HG03039 (cell line): Measurements from ENCODE around the gene DMRT1.

Experiments
- ATAC-seq: cut with Tn5 transposase; IDR thresholded peaks from one replicate; pipeline ENCODE4 v1.9.1; 2021; ENCODE audit warnings: mild to moderate bottlenecking, moderate library complexity; ENCODE audit not compliant: unreplicated experiment

The DMRT1 gene

DNA sequence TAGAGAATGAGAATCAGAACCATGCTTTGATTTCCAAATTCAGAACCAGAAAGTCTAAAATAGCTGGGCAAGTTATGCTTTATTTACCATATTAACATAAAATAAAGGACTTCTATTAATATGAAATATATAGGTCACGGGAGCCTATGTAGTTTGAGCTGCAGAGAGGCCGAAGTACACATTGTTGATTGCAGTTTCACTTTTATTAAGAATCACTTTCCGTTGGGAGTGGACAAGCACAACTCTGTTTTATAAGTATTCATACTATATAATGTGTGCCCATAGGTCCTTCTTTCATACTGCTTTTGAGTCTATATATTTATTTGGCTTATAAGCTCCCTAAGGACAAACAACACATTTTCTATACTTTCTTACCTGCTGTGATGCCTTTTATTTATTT lies 76.2 kb downstream of the DMRT1 start:
- ATAC-seq: no peak

DNA sequence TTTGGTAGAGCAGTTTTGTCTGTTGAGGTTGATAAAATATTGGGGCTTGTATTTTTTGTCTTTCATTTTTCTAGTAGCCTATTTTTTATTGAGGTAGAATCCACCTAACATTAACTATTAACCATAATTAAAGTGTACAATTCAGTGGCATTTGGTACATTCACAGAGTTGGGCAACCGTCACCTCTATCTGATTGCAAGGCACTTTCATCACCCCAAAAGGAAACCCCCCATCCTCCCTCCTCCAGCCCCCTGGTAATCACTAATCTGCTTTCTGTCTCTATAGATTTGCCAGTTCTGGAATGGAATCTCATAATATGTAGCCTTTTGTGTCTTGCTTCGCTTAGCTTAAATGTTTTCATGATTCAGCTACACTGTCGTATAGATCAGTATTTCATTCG lies 79.4 kb downstream of the DMRT1 start:
- ATAC-seq: no peak

DNA sequence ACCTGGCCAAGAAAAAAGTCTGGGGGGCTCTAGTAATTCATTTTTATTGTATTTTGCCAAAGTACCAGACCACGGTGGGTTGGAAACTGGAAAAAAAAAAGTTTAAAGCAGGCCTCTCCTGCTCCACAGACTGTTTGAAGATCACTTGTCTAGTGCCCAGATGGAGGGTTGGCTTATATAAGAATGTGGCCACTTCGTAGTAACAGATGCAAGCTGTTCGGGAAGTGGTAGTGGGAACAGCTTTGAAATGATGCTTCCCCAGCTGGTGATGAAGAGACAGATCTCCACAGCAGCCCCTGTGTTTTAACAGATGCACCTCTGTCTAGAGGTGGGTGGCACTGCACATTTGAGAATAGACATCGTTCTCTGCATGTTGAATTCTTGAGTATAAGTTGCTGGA lies 80.7 kb downstream of the DMRT1 start:
- no peak for ATAC-seq

DNA sequence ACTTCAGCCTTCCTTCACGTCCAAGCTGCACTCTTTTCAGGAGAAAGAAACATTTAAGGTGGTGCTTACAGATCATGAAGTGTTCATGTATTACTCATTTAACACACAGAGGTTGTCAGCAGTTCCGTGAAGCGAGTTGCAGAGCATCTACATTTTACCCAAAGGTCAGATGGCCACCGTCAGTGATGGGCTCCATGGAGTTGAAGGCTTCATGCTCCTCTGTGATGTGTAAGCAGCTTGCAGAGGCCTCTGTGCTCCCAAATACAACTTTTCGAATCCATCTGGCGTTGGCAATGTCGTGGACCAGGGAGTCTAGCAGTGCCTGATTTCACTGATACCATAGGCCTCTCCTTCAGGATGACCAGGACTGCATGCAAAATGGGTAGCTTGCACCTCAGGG lies 81.2 kb downstream of the DMRT1 start:
- ATAC-seq: no peak

DNA sequence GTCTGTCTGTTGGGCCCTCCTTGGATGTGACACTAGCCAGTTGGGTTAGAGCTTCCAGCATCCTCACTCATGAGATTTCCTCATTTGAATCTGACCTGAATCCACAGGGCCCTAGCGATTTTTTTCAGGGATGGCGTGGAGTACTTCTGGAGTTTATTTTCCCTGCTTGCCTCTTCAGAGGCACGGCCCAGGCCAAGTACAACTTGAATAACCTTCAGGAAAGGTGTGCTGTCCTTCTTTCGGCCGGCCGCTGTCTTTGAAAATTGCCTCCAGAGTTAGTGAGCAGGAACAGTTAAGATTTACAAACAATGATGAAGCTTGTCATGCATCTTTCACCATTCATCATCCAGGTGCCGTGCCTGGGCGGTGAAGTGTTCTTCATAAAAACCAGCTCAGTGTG lies 85.5 kb downstream of the DMRT1 start:
- ATAC-seq: no peak

DNA sequence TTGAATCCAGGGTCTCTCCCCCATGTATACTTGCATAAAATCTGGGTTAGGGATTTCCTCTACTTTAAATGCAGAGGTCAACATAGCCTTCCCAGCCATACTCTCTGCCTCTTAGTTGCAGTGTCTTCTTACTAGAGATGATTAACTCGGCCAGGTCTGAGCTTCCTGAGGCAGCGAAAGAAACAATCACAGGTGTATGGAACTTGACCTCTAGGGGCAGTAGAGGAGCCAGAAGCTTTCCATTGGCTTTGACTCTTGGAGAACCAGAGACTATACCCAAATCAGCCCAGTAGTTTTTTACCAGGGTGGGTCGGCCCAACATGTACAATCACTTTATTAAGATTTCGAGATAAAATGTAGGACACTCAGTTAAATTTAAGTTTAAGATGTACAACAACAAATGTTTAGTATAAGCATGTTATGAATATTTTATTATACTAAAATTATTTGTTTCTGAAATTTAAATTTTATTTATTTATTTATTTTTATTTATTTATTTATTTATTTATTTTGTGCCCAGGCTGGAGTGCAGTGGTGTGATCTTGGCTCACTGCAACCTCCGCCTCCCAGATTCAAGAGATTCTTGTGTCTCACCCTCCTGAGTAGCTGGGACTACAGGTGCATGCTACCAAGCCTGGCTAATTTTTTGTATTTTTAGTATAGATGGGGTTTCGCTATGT lies 87.0 kb downstream of the DMRT1 start:
- ATAC-seq: no peak

DNA sequence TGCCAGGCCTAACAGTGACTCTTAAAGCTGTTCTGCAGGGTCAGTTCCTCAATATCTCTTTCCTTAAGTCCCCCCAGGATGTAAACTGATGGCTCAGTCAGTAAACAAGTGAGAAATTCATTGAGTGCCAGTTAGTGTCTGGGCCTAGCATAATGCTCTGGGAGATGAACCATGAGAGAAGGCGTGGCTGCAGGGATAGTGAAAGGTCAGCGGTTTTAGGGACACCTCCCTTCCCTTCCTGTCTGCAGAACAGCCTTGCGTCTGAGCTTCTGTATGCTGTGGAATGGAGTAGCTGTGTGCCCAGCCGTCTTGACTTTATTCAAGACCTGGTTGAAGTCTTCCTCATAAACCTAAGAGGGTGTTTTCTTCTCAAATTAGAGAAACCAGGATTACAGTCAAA lies 88.2 kb downstream of the DMRT1 start:
- ATAC-seq: no peak

DNA sequence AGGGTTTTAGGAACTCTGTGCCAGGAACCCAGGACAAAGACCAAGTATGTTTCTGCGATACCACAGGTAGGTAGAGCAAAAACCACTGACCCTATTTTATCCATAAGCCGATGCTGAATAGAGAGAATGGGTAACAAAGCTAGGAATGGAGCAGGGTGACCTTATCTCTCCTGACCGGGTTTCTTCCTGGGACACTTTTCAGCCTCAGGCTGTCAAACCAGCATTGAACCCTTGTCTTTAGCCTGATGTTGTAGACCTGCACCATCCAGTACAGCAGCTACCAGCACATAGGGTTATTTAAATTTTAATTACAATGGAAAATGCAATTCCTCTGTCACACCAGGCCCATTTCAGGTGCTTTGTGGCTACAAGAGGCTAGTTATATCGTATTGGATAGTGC lies 91.9 kb downstream of the DMRT1 start:
- ATAC-seq: no peak

DNA sequence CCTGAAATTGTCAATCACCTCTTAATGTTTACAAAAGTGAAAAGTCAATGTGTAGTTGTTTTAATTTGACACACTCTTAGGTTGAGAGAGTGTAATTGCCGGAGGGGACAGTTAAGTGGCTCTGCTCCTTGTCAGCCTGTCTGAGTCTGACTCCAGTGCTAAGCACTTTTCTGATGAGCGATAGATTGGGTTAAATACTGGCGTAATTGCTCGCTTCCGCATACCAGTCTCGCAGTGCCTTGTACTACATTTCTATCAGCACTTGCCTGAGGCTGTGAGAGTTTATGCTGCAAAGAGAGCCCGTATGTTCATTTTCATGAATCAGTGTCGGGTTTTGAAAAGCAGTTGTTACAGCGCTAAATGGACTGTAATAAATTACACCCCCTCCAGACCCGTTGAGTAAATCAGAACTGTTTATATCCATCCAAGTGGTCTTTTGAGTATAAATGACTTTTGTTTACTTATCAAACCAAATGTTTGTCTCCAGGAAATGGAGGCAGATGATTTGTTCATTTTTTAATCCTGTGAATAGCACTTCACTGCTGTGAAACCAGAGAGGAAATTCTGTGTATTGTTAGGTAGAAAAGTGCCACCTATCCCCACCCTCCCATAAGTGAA lies 94.0 kb downstream of the DMRT1 start:
- ATAC-seq: no peak

DNA sequence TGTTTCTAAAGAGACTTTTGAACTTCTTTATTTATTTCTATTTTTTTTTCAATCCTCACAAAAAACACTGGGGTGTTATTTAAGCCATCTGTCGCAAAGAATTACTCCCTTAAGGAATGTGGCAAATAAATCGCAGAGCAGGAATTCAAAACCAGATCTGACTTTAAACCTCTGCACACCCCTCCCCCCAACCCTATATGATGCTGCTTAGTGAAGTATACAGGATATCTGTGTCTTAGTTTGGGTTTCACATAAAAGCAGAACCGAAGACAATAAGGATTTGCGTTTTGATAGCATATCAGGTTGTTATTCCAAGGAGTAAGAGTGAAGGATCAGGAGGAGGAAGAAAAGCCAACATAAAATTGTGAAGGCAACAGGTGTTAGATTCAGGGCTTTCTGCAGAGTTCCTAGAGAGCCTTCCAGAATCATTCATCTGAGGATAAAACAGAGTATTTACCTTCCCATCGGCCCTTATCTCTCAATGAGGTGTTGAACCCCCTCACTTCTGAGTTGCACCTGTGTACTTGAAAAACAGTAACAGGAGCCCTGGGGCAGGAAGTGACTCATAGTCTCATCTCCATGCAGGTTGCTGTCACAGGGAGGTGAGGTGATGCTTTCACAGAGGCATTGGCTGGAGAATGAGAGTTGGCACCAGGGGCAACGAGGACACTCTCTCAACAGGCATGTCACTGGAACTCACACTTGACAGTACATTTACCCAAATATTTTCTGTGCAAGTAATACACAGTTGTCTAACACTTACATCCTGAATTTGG lies 101.5 kb downstream of the DMRT1 start:
- ATAC-seq: no peak

DNA sequence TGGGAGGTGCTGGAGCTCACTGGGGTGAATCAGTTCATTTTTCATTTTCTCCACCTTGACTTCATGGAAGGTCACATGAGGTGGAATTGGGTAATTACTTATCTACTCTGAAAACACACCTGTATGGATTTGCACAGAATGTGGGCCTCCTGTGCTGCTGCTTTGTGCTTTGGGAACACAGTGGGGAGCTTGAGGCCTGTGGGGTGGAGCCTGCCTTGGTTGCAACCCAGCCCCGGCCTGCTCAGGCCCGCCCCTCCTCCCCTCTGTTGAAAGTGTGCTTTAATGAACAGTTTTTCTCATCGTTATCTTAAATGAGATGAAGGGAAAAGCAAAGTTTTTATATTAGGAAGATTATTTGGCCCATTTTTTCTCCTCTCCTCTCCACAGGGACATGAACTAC lies 106.5 kb downstream of the DMRT1 start:
- ATAC-seq: no peak

DNA sequence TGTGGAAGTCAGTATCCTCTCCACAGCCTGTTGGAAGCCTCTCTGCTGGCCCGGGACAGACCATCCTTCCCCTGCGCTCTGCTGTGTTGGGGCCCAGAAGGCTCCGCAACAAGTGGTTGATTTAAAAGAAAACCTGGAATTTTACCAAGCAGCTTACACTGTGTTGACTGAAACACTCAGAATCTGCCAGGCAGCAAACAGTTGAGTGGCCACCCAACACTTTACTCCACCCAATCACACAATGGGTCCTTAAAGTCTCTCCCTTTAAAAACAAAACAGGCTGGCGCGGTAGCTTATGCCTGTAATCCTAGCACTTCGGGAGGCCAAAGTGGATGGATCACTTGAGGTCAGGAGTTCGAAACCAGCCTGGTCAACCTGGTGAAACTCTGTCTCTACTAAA lies 107.0 kb downstream of the DMRT1 start:
- no peak for ATAC-seq

DNA sequence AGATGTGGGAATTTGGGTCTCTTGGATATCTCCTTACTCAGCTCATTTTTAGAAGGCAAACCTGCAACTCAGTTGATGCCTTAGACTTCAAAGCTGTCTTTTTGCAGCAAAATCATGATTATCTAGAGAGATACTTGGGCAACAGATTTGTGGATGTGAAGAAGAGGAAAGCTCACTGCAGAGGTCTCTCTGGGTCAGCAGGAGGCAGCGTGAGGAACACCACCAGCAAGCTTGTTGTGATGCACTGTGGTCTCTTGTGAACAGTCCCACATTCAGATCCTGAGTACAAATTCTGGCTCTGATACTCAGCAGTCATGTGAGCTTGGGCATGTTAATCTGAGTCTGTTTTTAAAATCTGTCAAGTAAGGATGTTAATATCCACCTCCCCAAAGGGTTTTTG lies 108.6 kb downstream of the DMRT1 start:
- ATAC-seq: no peak

DNA sequence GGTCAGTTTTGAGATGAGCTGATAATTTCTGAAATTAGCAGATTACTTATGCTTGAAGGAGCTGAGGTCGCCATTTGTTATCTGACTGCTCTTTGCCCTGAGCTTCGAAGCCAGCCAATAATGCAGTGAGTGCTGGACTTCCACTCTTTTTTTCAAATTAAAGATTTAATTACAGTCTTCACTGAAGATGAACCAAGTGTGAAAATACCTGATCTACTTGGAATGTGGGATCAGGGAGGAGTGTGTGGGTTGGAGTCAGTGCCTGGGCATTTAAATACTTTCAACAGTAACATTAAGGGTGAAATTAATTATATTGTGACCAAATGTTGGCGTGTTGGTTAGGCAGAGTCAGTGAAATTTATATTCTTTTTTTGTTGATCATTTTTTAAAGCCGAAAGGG lies 111.0 kb downstream of the DMRT1 start:
- ATAC-seq: no peak

DNA sequence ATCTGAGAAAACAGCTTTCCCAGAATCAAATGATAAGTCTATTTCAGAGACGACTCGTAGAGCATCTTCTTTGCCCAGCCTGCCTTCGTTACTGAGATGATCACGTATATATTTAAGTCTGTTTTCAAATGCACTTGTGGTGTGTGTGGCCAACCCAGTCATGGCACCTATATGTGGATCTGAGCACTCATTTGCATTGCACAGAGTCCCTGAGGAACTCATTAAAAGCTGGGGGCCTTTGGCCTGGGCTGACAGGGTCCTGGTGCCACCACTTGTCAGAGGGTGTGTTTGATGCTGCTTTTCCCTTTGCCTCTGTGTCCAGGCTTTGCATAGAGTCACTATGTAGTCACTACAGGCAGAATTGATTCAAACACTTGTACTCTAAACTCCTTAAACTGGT lies 117.6 kb downstream of the DMRT1 start:
- ATAC-seq: no peak

DNA sequence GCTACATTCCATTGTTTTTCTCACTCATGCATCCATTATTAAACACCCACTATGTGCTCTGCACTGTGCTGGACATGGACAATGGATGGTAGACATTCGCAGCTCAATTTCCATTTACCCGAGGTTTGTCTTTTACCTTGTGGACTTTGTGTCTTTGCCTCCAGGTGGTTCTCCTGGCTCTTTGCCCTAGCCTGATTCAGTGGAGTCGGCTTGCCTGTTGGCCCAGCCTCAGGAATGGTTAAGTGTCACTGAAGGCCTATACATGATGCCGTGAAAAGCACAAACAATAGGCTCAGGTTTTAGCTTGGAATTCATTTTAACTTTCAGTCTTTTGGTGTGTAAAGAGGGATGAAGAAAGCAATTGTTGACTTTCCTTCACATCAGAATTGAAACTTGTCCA lies 118.4 kb downstream of the DMRT1 start:
- no peak for ATAC-seq

DNA sequence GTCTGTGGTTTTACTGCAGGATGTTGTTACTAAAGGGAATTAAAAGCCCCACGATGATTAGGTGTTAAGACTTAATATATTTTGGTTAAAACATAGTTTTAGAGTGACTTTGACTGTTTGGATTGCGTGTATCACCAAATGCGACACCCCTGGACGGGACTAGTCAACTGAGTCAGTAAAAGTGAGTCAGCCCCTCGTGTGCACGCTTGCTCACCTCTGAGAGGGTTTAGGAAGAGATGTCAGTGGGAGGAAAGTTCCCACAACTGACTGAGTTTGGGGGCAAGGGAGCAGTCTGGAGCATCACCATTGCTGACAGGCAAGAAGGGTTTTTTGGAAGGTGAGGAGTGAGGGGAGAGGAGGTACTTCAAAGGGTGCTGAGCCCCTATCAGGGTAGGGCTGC lies 120.5 kb downstream of the DMRT1 start:
- ATAC-seq: no peak

DNA sequence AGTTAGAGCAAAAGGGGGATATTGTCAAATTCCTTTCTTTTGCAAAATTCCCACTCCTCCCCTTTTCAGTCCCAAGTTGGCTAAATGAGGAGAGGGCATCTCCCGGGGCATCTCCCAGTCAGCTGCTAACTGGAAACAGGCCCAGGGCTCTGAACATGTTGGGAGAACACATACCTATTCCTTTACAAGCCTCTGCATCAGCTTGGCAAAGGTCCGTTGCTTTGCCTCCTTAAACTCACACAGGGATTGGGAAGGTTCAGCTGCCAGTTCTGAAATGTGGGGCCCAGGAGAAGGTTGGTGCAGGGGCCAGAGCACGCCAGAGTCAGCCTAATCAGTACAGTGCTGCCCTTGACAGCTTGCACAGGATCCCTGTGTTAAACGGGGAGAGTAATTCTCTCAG lies 124.0 kb downstream of the DMRT1 start:
- no peak for ATAC-seq

DNA sequence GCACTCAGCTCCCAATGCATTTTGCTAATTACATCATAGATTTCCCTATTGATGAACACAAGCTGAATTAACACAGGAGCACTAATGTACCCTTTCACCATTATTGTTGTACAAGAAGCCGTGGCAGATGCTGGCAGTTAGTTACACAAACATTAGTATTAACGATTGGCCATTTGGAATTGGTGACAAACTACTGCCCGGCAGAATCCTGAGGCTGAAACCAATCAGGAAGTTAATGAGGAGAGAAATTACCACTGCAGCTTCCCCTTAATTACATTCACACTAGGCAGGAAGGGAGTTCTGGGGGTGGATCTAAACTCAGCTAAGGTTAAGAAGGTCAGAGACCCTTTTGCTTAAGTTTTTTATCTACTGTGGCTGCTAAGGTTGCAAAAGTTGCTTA lies 125.4 kb downstream of the DMRT1 start:
- no peak for ATAC-seq

DNA sequence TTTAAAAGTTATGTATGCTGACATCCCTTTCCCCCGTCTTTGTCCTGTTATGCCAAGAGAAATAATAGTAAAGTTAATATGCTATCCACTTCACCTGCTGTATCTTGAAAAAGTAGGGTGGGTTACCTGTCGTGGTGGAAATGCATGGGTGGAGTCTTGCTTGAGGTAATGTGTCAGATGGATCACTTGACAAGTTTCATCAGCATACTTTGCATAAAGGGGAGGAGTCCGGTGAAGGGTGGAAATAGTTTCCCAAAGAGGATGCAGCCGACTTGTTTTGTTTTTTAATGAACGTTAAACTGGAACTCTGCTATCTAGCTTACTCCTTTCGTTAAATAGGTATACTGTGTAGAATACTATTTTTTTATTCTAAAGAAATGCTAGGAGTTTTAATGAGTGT lies 125.9 kb downstream of the DMRT1 start:
- no peak for ATAC-seq

DNA sequence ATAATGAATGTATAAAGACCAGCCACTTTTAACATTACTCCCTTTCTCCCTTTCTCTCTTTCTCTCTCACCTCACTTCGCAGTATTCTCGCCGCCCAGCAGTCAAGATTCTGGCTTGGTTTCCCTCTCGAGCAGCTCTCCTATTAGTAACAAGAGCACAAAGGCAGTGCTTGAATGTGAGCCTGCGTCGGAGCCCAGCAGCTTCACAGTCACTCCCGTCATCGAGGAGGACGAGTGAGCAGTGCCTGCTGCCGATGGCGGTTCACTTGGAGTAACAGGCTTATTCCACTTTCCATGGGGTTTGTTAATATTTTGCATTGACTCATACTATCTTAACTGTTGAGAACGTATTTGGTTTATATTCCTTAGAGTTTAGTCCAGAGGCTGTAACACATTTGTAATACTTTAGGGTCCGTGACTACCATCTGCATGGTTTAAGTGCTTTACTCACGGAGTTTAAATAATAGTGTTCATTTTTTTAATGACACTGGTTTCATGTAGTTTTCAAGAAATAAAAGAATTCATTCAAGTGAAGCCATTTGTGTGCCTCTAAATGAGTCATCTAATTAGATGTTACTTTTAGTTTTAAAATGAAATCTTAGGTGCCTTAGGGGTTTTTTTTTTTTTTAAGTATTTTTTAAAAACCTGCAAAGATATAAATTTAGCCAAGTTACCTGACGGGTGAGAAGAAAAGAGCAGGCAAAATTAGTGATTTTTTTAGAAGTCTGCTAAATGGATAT lies 126.6 kb downstream of the DMRT1 start:
- no peak for ATAC-seq
